Activated CD8-positive, alpha-beta memory T cell treated with anti-CD3 and anti-CD28 coated beads for 36 hours (primary cell): ENCODE data around the gene COBLL1. TPM values are rescaled to one million over a fixed set of nuclear protein-coding genes. Genes with fewer than 3 reads are reported as not detected.

ENCODE experiments used
- CTCF ChIA-PET: fragments of 350-600 bp; sonication (Branson Sonifier 250); formaldehyde crosslinking; loops from one replicate; lab custom pipeline; 2021; ENCODE audit warnings: antibody characterized with exemption; lab: Charles Lee
- POLR2A ChIA-PET: fragments of 350-600 bp; sonication (Branson Sonifier 250); formaldehyde crosslinking; loops from one replicate; lab custom pipeline; 2021; ENCODE audit warnings: antibody characterized with exemption; lab: Charles Lee
- total RNA-seq, 2 experiments: library from RNA; stranded (reverse); gene quantifications; one replicate each; pipeline ENCODE4 v1.2.3, GENCODE V29; 2021

COBLL1 gene
- total RNA-seq, 2 experiments from 2014 or later: not detected

DNA sequence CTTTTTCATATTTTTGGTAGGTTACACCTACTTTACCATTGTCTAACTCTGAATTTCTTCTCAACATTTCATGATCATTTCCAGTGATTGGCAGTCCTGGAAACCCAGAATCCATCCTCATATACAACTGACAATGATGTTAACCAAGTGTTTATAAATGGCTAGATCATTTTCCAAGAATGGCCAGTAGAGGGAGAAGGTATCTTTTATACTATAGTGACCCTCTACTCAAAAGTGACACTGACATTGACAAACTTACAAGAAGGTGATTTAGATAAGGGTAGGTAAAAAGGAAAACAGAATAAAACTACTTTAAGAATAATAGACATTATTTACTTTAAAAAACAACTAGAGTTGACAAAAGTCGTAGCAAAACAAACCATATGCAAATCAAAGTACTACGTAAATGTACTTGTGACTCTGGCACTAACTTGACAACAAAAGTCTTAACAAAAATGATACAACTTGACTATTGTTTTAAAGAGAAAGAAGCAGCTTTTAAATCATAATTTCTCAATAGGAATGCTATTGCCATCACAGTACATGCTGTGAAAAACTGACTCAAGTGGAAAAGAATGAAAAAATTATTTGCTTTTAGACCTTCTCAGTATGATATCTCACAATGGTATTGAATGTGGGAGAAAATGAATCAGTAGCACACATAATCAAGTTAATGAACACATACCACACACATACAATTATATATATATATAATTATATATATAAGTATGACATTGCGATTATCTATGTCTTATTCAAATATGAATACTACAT lies 143.7 kb downstream of the COBLL1 start:
- ChIA-PET CTCF (no interaction called here), POLR2A (no interaction called here)

DNA sequence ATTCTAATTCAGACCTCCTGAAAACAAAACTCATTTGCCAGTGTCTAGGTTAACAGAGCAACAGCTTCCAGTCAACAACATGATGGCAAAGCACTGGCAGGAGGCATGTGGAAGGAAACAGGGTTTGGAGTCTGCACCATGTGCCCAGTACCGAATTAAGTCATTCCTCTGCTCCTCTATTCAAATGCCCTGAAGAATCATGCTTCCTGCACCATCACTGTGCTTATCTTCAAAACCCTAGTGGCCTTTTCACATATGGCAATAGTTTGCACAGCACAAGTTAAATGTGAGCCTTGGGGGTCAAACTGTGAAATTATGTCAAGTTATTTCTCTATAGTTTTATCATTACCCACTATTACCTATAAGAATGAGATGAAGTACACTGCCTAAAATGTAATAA lies 145.0 kb downstream of the COBLL1 start:
- CTCF ChIA-PET: no interaction called here

DNA sequence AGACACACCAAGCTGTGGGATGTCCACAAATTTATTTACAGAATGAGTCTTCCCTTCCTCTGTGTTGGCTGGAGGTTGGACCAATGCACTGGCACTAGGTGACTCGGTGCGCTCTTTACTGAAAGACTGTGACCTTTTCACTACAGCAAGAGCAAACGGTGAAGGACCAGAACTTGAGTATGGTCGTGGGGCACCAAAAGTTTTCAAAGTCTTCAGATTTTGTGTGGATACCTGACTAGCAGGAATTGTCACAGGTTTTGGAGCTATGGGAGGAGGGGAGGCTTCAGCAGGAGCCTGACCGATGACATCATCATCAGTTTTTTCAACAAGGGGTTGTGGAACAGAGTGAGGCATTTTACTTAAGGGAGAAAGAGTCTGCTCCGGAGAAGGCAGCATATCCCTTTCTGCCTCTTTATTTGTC lies 147.3 kb downstream of the COBLL1 start:
- CTCF ChIA-PET: no interaction called here
- POLR2A ChIA-PET: no interaction called here

More for the DNA sequence above, 145.0 kb downstream of the COBLL1 start:
- POLR2A ChIA-PET: no interaction called here

DNA sequence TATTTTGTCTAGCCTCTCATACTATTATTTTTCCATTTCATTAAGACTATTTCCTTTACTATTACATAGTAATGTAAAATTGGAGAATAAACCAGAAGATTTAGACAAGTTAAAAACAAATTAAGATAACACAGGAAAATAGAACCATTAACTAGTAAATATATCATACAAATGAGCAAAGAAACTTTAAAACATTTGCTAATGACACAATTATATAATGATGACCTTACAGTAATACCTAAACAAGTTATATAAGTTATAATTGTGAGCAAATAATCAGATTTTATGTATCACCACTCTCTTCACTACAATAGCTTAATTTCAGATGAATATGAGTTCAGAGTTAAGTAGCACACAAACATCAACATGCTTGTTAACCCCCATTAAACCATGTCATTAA lies 147.8 kb downstream of the COBLL1 start:
- POLR2A ChIA-PET: no interaction called here
- CTCF ChIA-PET: no interaction called here

DNA sequence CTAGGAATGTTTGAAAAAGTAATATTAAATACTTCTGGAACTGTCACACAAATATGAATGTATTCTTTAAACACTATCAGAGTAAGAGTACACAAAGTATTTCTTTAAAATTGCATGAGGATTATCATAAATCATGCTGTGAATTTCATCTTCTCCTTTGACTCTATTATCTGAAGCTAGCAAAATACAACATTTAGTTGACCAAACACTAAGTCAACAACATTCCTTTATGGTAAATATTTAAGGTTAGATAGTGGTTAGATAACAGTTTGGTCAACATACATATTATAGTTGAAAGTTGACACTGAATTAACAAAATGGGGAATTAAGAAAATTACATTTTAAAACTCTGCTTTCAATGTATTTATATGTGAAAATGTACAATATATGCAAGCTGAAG lies 148.2 kb downstream of the COBLL1 start:
- ChIA-PET POLR2A (no interaction called here), CTCF (no interaction called here)

DNA sequence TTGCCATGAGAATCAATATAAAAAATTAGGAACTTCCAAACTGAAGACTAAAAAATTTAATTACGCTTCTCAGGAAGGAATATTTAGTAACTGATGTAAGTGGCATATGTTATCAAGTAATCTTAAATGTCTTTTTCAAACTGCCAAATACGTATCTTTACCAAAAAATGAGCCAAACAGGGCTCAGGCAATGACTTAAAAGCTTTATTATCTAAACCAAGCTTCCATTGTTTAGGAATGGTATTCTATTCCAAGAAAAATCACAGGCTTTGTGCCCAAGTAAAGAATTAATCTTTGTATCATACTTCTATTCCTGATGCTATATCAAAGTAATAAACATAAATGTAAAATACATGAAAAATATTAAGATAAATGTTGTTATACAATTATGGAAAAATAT lies 148.7 kb downstream of the COBLL1 start:
- ChIA-PET POLR2A (no interaction called here), CTCF (interaction anchor here (0.6 kb wide), 1 partner anchor 17 kb away, joined by 3 read pairs; no protein-coding TSS in a partner anchor)

DNA sequence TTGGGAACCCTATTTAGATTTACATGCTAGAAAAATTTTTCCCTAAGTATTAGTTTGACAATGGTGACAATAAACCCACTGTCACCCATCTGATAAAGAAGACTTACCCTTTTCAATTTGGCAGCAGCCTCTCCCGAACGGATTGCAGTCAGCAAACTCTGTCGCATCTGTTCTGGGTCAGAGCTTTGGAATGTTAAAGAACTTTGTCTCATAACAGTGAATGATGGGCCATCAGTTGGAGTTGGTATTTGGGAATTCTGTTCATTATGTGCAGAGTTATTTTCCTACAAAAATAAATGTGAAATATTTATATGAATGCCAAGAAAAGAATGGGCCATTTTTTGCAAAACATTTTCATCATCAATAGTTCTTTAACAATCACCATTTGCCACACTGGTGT lies 149.5 kb downstream of the COBLL1 start:
- ChIA-PET CTCF (no interaction called here), POLR2A (no interaction called here)

DNA sequence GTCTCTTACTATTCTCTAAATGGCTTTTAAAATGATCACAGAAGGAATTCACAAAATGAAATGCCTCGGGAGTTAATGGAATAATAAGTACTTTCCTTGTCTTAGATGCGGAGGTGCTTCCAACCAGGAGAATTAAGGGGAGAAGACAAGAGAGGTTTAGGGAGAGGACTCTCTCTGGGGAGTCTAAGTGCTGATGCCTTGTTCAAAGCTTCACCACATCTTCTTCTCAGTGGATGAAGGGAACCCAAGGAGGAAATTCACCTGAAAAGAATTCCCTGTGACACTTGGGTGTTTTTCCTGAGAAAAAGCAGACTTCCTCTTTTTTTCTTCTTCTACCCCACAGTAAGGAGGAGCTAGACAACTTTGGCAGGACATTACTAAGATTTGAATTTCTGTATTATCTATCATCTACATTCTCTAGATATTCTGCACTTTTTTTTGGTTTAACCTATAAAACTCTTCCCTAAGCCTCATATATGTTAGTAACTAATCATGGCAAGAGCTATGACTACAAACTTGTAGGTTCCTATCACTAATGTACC lies 150.2 kb downstream of the COBLL1 start:
- POLR2A ChIA-PET: no interaction called here
- CTCF ChIA-PET: no interaction called here

DNA sequence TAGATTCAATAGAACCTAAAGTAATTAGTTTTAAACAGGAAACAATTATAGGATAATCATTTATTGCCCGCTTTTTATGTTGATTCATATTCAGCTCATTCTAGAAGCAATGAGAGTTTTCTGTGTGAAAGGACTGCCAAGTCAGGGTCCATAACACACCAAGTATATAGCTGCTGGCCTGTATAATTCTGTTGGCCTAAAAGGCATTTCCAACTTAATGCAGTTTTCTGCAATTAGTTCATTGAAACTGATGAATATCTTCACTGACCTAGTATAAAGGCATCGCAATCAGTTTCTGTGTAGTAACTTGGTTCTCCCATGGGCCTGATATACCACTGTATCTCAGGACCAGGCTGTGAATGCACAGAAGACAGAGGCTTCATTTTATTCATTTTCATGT lies 151.3 kb downstream of the COBLL1 start:
- ChIA-PET CTCF (no interaction called here), POLR2A (no interaction called here)

DNA sequence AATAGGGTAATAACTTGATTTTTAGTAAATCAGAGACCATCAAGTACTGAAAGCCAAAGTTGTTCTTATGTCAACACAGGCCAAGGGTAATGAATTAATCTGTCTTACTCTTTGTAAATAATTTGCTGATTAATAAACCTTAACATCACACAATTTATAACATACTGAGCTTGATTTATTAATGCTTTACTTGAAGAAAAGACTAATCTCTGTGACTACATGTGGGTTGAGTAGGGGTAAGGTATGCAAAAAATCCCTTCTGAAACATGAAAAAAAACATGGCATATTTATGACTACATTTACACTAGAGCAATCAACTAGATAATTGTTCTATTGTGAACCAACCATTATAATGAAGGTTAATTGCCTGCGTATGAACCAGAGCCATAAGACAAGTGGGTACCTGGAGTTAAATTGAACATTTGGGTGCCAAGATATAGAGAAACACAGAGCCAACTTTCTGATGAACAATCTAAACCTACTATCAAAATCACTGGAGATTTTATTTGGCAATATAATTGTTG lies 152.7 kb downstream of the COBLL1 start:
- POLR2A ChIA-PET: no interaction called here

DNA sequence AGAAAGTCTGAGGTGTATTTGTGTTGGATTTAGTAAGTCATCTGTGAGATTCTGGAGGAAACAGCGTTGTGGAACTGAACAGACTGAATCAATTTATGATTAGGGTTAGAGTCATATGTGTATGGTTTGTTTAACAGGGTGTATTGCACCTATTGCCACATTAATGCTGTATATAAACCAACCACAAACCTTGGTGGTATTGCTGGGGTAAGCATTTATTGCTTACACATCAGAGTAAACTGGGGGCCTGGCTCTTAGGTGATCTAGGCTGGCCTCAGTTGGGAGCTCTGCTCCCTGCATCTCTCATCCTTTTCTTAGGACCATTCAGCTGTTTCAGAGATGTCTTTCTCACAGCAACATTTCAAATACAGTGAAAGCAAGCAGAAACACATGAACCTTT lies 160.6 kb downstream of the COBLL1 start:
- POLR2A ChIA-PET: no interaction called here
- CTCF ChIA-PET: no interaction called here

More for the DNA sequence above, 152.7 kb downstream of the COBLL1 start:
- CTCF ChIA-PET: no interaction called here

DNA sequence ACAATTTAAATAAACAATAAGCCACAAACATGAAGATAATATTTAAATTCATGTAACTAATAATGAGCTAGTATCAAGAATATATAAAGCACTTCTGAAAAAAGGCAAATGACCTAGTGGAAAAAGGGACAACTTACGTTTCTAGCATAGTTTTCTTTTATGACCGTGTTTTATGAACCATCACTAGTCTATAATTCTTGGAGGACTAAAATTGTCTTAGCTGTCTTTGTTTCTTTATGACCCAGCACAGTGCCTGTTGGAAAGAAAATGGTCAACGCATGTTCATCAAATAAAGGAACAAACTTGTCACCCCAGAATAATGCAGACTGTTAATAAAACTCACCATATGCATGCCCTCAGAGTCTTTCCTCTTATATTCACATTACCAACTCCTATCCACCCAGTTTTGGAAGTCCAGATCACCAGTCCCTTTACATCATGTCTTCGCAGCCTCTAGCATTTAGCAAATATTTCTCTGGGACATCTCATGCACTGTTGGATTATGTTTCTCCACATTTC lies 162.9 kb downstream of the COBLL1 start:
- CTCF ChIA-PET: no interaction called here
- POLR2A ChIA-PET: no interaction called here

DNA sequence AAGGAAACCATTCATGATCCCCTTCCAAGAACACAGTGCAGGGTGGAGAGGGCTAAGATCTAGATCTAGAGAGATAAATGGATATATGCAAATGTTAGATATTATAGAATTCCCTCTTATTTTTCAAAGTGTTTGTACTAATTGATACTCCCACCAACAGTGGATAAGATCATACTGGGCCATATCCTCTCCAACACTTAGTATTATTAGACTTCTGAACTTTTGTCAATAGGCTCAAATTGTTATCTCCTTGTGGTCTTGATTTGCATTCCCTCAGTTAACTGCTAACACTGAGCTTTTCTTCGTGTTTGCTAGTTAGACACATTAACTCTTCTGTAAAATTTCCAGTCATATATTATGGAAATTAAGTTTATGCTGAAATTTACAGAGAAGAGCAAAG lies 163.9 kb downstream of the COBLL1 start:
- POLR2A ChIA-PET: no interaction called here
- CTCF ChIA-PET: no interaction called here

DNA sequence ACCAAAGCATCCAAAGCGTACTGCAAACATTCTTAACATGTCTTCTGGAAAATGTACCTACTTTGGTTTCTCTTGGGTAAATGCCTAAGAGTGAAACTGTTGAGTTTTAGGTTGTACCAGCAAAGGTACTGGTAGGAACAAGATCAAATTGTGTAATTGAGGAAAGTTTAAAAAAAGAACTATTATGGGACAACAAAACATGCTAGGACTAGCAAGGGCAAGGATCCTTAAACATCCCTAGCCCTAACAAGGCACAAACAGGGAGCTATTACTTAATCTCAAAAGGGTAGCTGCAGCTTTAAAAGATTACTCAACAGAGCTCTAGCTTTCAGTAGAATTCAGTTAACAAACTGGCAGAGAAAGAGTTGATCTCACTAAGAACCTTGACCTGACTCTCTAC lies 164.4 kb downstream of the COBLL1 start:
- ChIA-PET CTCF (no interaction called here), POLR2A (no interaction called here)

DNA sequence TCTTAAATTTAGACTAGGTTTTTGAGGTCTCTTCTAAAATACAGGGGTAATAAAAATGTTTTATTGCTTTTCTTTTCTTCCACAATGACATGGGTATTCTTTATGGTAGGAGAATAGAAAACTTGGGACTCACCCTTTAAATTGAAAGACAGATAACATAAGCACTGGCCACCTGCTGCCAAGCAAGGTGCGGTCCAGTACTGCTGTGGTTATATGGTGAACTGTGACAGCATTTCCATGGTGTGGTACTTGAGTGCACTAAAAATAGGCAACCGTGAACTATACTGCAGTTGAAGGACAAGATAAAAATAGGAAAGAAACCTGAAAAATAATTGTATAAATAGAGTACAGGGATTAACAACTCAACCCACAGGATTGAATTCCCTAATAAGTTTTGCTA lies 165.9 kb downstream of the COBLL1 start:
- POLR2A ChIA-PET: no interaction called here
- CTCF ChIA-PET: no interaction called here

DNA sequence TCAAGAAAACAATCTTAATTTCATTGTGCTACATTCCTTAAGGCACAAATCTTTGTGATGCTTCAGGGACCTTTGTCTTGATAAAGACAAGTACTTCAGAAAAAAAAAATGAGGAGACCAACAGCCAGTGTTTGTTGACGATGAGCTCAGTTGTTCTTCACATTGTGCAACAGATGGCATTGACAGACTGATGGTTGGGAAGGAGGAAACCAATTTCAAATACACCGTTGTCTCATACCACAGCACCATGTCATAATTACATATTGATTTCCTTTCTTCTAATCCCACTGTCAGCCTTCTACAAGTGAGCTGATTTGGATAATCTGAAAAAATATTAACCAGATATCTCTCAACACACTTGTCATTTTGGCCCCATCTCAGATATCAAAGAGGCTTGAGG lies 166.6 kb downstream of the COBLL1 start:
- ChIA-PET CTCF (no interaction called here), POLR2A (no interaction called here)

DNA sequence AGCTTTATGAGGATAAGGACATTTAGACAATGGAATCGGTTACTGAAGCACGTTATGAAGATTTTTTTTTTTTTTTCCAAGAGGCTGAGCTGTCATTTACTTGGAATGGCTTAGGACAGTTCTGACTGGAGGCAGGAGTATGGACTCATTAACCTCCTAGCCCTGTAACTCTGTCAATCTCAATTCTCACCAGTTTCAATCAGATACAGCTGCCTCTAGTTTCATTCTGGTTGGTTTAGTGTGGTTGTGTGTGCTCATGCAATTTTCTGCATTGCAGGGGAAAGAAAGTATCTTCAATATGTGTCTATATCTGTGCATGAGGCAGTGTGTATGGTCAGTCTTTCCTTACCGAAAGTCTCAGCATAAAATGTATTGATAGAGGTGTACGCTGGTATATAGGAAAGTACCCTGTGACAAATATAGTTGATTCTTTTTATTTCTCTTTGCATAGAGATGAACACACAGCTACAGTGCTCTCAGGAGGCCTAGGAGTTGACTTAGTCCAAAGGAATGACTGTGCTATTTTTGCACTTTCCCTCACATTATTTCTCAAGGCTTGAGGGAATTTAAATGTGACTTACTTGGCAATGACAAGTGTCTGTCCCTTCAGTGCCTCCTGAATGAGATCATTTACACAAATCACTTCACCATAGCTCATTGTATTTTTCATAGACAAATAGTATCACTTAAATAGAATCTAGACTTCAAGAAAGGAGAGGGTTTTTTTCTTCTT lies 169.8 kb downstream of the COBLL1 start:
- POLR2A ChIA-PET: no interaction called here
- CTCF ChIA-PET: no interaction called here

DNA sequence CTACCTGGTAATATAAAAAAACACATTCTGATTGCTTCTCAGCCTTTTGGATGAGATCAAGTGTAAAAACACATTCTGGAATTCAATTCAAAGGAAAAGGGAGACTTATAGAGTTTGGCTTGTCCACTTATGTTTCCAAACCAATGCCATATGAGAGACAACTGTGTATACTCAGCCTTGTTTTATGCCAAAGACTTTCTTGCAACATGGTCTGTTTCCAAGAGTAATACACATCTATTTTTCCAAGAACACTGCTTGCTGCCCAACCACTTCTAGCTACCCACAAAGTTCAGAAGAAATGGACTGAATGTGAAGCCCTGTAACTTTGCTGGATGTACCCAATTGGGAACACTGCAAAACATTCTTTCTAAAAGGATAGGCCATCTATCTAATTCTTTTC lies 172.3 kb downstream of the COBLL1 start:
- ChIA-PET POLR2A (no interaction called here), CTCF (no interaction called here)

DNA sequence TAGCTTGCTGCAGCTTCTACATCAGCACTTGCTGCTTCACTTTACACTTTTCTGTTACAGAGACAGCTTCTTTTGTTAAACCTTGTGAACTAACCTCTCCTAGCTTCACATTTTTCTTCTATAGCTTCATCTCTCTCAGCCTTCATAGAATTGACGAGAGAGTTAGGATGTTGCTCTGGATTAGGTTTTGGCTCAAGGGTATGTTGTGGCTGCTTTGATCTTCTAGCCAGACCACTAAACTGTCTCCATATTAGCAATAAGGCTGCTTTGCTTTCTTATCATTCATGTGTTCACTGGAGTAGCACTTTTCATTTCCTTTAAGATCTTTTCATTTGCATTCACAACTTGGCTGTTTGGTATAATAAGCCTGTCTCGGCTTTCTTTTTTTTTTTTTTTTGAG lies 174.1 kb downstream of the COBLL1 start:
- ChIA-PET POLR2A (no interaction called here), CTCF (no interaction called here)

DNA sequence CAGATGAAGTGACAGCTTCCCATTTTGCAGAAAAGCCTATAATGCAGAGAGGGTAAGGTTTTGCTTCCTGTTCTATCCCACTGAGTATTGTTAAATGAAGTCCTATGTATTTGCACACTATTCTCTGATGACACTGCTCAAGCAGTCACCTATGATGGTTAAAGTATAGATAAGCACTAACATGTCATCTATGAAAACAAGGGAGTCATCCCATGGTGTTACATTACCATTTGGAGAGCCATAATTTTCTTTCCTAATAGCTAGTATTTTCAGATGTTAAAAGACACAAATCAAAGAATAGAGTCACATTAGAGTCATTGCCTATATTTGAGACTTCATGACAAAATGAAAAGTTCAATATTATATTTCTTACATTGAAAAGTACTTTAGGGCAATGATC lies 177.6 kb downstream of the COBLL1 start:
- ChIA-PET POLR2A (no interaction called here), CTCF (no interaction called here)
